ENCODE measurements around the gene UBE2Q1. TPM values are rescaled to one million over a fixed set of nuclear protein-coding genes. Genes with fewer than 3 reads are reported as not detected.

The UBE2Q1 gene
- total RNA-seq, 2 donors from 2014 or later = 18.5 to 26.3 TPM

DNA sequence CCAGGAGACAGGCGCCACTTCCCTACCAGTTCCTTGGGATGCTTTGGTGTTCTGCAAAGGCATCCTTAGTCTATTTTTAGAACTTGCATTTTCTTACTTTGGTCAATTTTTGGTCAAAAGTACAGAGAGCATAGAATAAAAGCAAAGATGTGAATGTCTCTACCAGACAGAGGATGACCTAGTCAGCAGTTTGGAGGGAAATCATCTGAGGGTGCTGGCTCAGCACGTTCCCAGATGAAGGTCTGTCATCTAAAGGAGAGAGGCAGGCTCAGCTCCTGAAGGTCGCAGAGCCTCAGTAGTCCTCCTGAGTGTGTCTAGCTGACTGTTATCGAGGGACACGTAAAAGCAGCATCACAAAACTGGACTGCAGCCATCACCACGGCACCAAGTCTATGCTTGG, 24.4 kb upstream of the UBE2Q1 start:
- peaks cover 91% of the 10 kb centered on the region for H3K36me3 ChIP-seq
- no peaks in the 10 kb centered on the region for H3K9me3 ChIP-seq
- H3K27me3 ChIP-seq = no peaks in the 10 kb centered on the region
- H3K27ac ChIP-seq = no peak overlapping the region
- H3K4me1 ChIP-seq = peaks cover 0 to 20% of the 10 kb centered on the region in 2 donors
- H3K4me3 ChIP-seq = no peak overlapping the region
- no peak for DNase-seq (ENCODE audit: low spot score)
- TF ChIP-seq, protein P1, sequence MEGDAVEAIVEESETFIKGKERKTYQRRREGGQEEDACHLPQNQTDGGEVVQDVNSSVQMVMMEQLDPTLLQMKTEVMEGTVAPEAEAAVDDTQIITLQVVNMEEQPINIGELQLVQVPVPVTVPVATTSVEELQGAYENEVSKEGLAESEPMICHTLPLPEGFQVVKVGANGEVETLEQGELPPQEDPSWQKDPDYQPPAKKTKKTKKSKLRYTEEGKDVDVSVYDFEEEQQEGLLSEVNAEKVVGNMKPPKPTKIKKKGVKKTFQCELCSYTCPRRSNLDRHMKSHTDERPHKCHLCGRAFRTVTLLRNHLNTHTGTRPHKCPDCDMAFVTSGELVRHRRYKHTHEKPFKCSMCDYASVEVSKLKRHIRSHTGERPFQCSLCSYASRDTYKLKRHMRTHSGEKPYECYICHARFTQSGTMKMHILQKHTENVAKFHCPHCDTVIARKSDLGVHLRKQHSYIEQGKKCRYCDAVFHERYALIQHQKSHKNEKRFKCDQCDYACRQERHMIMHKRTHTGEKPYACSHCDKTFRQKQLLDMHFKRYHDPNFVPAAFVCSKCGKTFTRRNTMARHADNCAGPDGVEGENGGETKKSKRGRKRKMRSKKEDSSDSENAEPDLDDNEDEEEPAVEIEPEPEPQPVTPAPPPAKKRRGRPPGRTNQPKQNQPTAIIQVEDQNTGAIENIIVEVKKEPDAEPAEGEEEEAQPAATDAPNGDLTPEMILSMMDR (IDR thresholded peaks at IDR 0.05) = no peak

- TF ChIP-seq, protein P1 (IDR thresholded peaks at IDR 0.05) = no peak
- no peak for DNase-seq (ENCODE audit: low spot score)
- no peak overlapping the region for H3K4me3 ChIP-seq
- no peaks in the 10 kb centered on the region for H3K27me3 ChIP-seq
- peaks cover 0 to 30% of the 10 kb centered on the region in 2 donors for H3K4me1 ChIP-seq
- H3K36me3 ChIP-seq = peaks cover 80% of the 10 kb centered on the region
- H3K27ac ChIP-seq = no peak overlapping the region
- no peaks in the 10 kb centered on the region for H3K9me3 ChIP-seq
Measured at GRCh38 chr1:154581766-154582165, 23.3 kb upstream of the UBE2Q1 start.

- Histone ChIP-seq H3K4me3 (no peak overlapping the region), H3K27me3 (no peaks in the 10 kb centered on the region), H3K9me3 (no peaks in the 10 kb centered on the region), H3K4me1 (peaks cover 0 to 30% of the 10 kb centered on the region in 2 donors), H3K36me3 (peaks cover 56% of the 10 kb centered on the region), H3K27ac (no peak overlapping the region)
- TF ChIP-seq, protein P1 (IDR thresholded peaks at IDR 0.05) = no peak
- DNase-seq (ENCODE audit: low spot score) = no peak
Measured at GRCh38 chr1:154579374-154579773, 20.9 kb upstream of the UBE2Q1 start.

DNA sequence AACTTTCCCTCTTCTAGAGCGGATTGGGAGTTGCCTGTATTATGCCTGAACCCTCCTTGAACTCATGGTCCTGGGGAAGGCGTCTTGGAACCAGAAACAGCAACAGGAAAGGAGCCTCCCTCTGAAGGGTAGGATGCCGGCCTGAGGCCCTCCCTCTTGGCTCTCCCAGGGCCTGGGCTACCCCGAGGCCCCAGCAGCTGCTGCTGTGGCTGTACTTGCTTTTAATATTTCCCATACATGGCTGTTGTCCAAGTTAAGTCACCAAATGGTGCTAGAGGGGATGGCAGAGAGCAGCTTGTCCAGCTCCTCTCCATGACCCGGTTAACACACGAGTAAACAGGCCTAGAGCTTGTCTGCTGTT, 19.6 kb upstream of the UBE2Q1 start:
- Histone ChIP-seq H3K4me1 (peaks cover 0 to 21% of the 10 kb centered on the region in 2 donors), H3K36me3 (peaks cover 43% of the 10 kb centered on the region), H3K9me3 (no peaks in the 10 kb centered on the region), H3K4me3 (no peak overlapping the region), H3K27me3 (no peaks in the 10 kb centered on the region), H3K27ac (no peak overlapping the region)
- no peak for DNase-seq (ENCODE audit: low spot score)
- TF ChIP-seq, protein P1 (IDR thresholded peaks at IDR 0.05) = no peak

DNA sequence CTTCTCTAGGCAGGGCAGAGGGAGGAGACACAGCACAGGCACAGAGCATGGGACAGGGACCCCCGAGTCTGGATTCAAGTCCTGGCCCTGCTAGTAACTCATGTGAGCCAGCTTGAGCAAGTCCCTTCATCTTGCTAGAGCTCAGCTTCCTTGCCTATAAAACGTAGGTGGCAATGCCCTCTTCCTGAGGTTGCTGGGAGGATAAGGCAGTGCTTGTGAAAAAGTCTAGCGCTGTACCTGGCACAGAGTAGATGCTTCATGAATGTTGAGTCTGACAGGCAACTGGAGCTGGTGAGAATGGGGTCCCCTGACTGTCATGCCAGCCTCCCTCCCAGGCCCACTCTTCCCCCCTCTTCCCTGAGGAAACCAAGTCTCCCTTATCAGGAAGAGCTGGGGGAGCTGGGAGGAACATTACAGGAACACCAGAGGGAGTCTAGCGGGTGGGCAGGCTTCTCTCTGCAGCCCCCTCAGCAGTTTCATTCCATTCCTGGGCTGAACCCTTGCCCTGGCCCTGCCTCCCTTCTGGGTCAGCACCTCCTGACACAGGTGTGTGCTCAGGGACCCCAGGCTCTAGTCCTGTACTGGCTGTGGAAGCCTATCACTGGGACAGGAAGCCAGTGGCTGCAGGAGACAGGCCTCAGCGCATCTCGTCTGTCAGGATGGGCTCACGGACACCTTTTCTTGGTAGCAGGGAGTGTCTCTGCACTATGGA, 19.0 kb upstream of the UBE2Q1 start:
- Histone ChIP-seq H3K4me1 (peaks cover 0 to 21% of the 10 kb centered on the region in 2 donors), H3K4me3 (no peak overlapping the region), H3K36me3 (peaks cover 37% of the 10 kb centered on the region), H3K27me3 (no peaks in the 10 kb centered on the region), H3K27ac (no peak overlapping the region), H3K9me3 (no peaks in the 10 kb centered on the region)
- TF ChIP-seq, protein P1 (IDR thresholded peaks at IDR 0.05) = no peak
- DNase-seq (ENCODE audit: low spot score) = no peak
